Measurements from ENCODE around the gene INPP4A. TPM values are rescaled to one million over a fixed set of nuclear protein-coding genes. Genes with fewer than 3 reads are reported as not detected.

INPP4A gene
- polyA plus RNA-seq, 1 of the 3 experiments (the other 2 are of a cell fraction) = 15.0 TPM

- no peak for TF ChIP-seq RCOR1 (IDR thresholded peaks at IDR 0.05; ENCODE audit: low read length)
- TF ChIP-seq ZBTB33 (IDR thresholded peaks at IDR 0.05; ENCODE audit: borderline replicate concordance, low read depth) = no peak
- no peak for TF ChIP-seq FOSL2 (IDR thresholded peaks at IDR 0.05; ENCODE audit: borderline replicate concordance, low read depth)
- TF ChIP-seq USF1 (IDR thresholded peaks at IDR 0.05; ENCODE audit: borderline replicate concordance, low read depth) = no peak
- TF ChIP-seq PBX3 (IDR thresholded peaks at IDR 0.05) = no peak
- no peak for TF ChIP-seq YY1 (IDR thresholded peaks at IDR 0.05; ENCODE audit: low read depth)
- no peak for TF ChIP-seq FOXM1 (IDR thresholded peaks at IDR 0.05; ENCODE audit: low read depth)
These were observed 1.3 kb downstream of the INPP4A start (continued) for GRCh38 chr2:98445683-98446581.

- Histone ChIP-seq H3K4me1 (ENCODE audit: control insufficient read depth in 1 of 2, insufficient read depth in 2 of 2, low read depth in 1 of 2, low read length in 1 of 2) (peaks cover 8 to 19% of the 10 kb centered on the region in 2 experiments; a peak in 3 of 4 replicates), H3K4me3 (ENCODE audit: low read depth in 2 of 2, low read length in 1 of 2) (no peak overlapping the region; a peak in 1 of 4 replicates), H3K9ac (no peak overlapping the region), H3K27ac (ENCODE audit: low read depth in 2 of 2, low read length in 1 of 2) (no peak overlapping the region), H3K79me2 (ENCODE audit: insufficient read depth) (peaks cover 62% of the 10 kb centered on the region), H3K9me3 (no peaks in the 10 kb centered on the region), H3F3A (replicated peaks; ENCODE audit: insufficient read depth) (peaks cover 7% of the 10 kb centered on the region), H4K20me1 (ENCODE audit: insufficient read depth) (peaks cover 25% of the 10 kb centered on the region; the same call in 1 of the 2 replicates), H2AFZ (ENCODE audit: low read depth) (no peak overlapping the region), H3K36me3 (replicated peaks in 1 of 2; ENCODE audit: control insufficient read depth in 1 of 2, insufficient read depth in 2 of 2, low read length in 1 of 2) (no peaks in the 10 kb centered on the region), H3K9me2 (no peaks in the 10 kb centered on the region), H3K4me2 (no peak overlapping the region), H3K27me3 (ENCODE audit: insufficient read depth) (no peaks in the 10 kb centered on the region)
- TF ChIP-seq TAF1 (IDR thresholded peaks at IDR 0.05; ENCODE audit: borderline replicate concordance, low read depth, low read length) (no peak), USF2 (IDR thresholded peaks at IDR 0.05; ENCODE audit: borderline replicate concordance, low read depth, low read length) (no peak), FOXJ3 (CRISPR knock-in tag; IDR thresholded peaks at IDR 0.05) (no peak)
- 89% methylated on average over 6 of the region's 6 CpGs for WGBS (ENCODE audit: low lambda C conversion rate)
- no peak for DNase-seq
- ChIA-PET CTCF (interaction anchor here (1.5 to 2.6 kb wide), 3 partner anchors 33 to 390 kb away, joined by 3 to 11 read pairs (median 4); no protein-coding TSS in a partner anchor), POLR2A (interaction anchor here (1.3 kb wide), 1 partner anchor 33 kb away, joined by 3 read pairs; no protein-coding TSS in a partner anchor)
These were observed 2.2 kb downstream of the INPP4A start for GRCh38 chr2:98446850-98447249.

All from SK-N-SH (cell line).